ENCODE measurements around the gene TMEM120A.

DNA sequence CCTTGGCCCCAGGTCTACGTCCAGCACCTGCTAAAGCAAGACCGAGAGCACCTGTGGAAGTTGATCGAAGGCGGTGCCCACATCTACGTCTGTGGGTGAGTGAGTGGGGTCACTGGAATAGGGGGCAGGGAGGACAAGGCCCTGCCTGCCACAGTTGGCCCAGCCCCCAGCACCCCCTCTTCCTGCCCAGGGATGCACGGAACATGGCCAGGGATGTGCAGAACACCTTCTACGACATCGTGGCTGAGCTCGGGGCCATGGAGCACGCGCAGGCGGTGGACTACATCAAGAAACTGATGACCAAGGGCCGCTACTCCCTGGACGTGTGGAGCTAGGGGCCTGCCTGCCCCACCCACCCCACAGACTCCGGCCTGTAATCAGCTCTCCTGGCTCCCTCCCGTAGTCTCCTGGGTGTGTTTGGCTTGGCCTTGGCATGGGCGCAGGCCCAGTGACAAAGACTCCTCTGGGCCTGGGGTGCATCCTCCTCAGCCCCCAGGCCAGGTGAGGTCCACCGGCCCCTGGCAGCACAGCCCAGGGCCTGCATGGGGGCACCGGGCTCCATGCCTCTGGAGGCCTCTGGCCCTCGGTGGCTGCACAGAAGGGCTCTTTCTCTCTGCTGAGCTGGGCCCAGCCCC is 8.1 kb downstream of the TMEM120A start:
- TF ChIP-seq, protein P1, sequence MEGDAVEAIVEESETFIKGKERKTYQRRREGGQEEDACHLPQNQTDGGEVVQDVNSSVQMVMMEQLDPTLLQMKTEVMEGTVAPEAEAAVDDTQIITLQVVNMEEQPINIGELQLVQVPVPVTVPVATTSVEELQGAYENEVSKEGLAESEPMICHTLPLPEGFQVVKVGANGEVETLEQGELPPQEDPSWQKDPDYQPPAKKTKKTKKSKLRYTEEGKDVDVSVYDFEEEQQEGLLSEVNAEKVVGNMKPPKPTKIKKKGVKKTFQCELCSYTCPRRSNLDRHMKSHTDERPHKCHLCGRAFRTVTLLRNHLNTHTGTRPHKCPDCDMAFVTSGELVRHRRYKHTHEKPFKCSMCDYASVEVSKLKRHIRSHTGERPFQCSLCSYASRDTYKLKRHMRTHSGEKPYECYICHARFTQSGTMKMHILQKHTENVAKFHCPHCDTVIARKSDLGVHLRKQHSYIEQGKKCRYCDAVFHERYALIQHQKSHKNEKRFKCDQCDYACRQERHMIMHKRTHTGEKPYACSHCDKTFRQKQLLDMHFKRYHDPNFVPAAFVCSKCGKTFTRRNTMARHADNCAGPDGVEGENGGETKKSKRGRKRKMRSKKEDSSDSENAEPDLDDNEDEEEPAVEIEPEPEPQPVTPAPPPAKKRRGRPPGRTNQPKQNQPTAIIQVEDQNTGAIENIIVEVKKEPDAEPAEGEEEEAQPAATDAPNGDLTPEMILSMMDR (IDR thresholded peaks at IDR 0.05; ENCODE audit: insufficient read depth, low read length): no peak
- TF ChIP-seq POLR2AphosphoS5 (IDR thresholded peaks at IDR 0.05; ENCODE audit: low read depth): no peak
- TF ChIP-seq, protein P2, sequence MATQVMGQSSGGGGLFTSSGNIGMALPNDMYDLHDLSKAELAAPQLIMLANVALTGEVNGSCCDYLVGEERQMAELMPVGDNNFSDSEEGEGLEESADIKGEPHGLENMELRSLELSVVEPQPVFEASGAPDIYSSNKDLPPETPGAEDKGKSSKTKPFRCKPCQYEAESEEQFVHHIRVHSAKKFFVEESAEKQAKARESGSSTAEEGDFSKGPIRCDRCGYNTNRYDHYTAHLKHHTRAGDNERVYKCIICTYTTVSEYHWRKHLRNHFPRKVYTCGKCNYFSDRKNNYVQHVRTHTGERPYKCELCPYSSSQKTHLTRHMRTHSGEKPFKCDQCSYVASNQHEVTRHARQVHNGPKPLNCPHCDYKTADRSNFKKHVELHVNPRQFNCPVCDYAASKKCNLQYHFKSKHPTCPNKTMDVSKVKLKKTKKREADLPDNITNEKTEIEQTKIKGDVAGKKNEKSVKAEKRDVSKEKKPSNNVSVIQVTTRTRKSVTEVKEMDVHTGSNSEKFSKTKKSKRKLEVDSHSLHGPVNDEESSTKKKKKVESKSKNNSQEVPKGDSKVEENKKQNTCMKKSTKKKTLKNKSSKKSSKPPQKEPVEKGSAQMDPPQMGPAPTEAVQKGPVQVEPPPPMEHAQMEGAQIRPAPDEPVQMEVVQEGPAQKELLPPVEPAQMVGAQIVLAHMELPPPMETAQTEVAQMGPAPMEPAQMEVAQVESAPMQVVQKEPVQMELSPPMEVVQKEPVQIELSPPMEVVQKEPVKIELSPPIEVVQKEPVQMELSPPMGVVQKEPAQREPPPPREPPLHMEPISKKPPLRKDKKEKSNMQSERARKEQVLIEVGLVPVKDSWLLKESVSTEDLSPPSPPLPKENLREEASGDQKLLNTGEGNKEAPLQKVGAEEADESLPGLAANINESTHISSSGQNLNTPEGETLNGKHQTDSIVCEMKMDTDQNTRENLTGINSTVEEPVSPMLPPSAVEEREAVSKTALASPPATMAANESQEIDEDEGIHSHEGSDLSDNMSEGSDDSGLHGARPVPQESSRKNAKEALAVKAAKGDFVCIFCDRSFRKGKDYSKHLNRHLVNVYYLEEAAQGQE (IDR thresholded peaks at IDR 0.05; ENCODE audit: insufficient replicate concordance, low read depth): no peak
- no peak for TF ChIP-seq GABPA (IDR thresholded peaks at IDR 0.05; ENCODE audit: low read depth)
- no peak for TF ChIP-seq SPI1 (IDR thresholded peaks at IDR 0.05; ENCODE audit: borderline replicate concordance, low read depth)

Measured in HL-60 (cell line).